Right cardiac atrium (tissue), 5 donors: ENCODE results near the gene DLX6. TPM values are rescaled to one million over a fixed set of nuclear protein-coding genes. Genes with fewer than 3 reads are reported as not detected.
A peak's percentile ranks its signal among the peaks of the same experiment; 100 is the strongest.

Experiments used
- ATAC-seq, 2 donors: fragments of 200-7000 bp; cut with Tn5 transposase; one replicate each; pipeline versions ENCODE4 v1.8.0 to v1.9.1; 2020; ENCODE audit warnings: moderate library complexity in 2 of 2, mild to moderate bottlenecking in 1 of 2
- DNase-seq, 3 donors: peaks; one replicate each; pipeline ENCODE4 v3.0.0-alpha.2; 2020
- H3K27ac ChIP-seq: one replicate; pipeline ENCODE4 v1.5.1; 2013; ENCODE audit warnings: mild to moderate bottlenecking, low read length, control low read depth, moderate library complexity
- H3K27me3 ChIP-seq: one replicate; pipeline ENCODE4 v1.6.1; 2013; ENCODE audit not compliant: control insufficient read depth, insufficient read depth
- H3K4me1 ChIP-seq: one replicate; pipeline ENCODE4 v1.6.1; 2013; ENCODE audit warnings: low read length; ENCODE audit not compliant: control insufficient read depth, insufficient read depth
- H3K4me3 ChIP-seq: one replicate; pipeline ENCODE4 v1.5.1; 2013; ENCODE audit warnings: low read length, control low read depth
- H3K9me3 ChIP-seq: one replicate; pipeline ENCODE4 v1.6.1; 2013; ENCODE audit warnings: low read length; ENCODE audit not compliant: control insufficient read depth
- WGBS: extraction: QIAGEN DNeasy Blood & Tissue Kit; methylation state at CpG from one replicate; pipeline ENCODE4 v1.1.7; 2013; 5-methylcytosine and 5-hydroxymethylcytosine counted together
- intact Hi-C, 4 donors: fragments of 100-400 bp; cut with DNase I; formaldehyde crosslinking; loops; one replicate each; pipeline versions ENCODE4 v1.11.0 to v1.14.0; 2022 to 2023
- polyA plus RNA-seq: library from polyadenylated mRNA; stranded (reverse); fragments of 200-250 nt; gene quantifications from one replicate; pipeline ENCODE4 v1.2.3, GENCODE V29; 2013
- total RNA-seq, 4 donors: library from RNA; stranded (reverse); fragmentation: NEBNext Ultra II Directional; extraction: Animal tissue kit (Norgen Biotek cat#: 25700); gene quantifications; one replicate each; pipeline ENCODE4 v1.2.1, GENCODE V29; 2021
- donor health status: healthy with polysubstance abuse.
- donor health status: DM: no; HTN: yes; CAD: no.
- donor health status: DM: no; HTN: no; CAD: no.
- donor health status: DM: no; HTN: yes; CAD: no; lungs with severe emphysema.
- donor health status: DM: yes; HTN: yes; CAD: no.

DLX6 gene
- total and polyA plus RNA-seq, 5 donors = not detected

DNA sequence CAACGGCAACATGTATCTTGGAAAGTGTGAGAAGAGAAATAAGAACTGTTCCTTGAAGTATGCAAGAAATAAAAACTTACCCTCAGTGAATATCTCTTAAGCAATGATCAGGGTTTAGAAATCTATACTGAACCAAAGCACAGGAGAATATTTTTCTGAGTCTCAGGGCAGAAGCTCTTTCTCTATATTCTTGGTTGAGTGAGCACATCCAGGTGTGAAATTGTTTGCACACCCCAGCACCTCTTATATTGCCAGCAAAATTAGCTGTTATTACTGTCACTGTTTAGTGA lies 8.4 kb downstream of the DLX6 start:
- intact Hi-C loops = no loop called here

DNA sequence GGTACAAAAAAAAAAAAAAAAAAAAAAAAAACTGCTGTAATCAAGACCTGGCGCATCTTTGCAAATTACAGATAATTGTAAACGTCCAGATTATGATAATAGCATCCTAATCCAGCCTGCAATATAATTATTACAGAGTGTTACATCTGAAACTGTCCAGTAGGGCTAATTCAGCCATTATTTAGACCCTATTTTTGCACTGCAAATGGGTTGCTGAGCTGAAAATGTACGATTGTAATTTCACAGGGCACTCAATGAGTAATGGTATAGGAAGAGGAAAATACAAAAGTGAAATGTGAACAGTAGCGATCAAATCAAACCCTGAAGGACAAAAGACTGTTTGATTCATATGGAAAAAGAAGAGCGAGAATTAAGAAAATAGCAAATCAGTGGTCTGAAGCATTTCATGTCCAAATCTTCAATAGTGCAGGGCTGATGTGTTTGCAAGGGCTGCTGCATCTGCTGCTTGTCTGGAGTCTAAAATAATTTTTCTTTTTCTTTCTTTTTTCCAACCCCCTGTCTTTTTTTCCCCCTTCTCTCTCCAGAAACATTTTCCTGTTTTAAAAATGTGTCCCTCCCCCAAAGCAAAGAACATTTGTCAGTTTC lies 8.9 kb downstream of the DLX6 start:
- Histone ChIP-seq H3K27ac (no peak overlapping the region), H3K4me1 (peaks cover 2% of the 10 kb centered on the region), H3K9me3 (peaks cover 2% of the 10 kb centered on the region), H3K27me3 (peaks cover 8% of the 10 kb centered on the region), H3K4me3 (no peak overlapping the region)
- DNase-seq = no peak
- intact Hi-C loops = no loop called here
- 11% methylated on average over 5 of the region's 5 CpGs for WGBS
- ATAC-seq = no peak

More for the DNA sequence above, 8.4 kb downstream of the DLX6 start:
- Histone ChIP-seq H3K4me1 (peaks cover 2% of the 10 kb centered on the region), H3K27ac (no peak overlapping the region), H3K4me3 (no peak overlapping the region), H3K27me3 (peaks cover 11% of the 10 kb centered on the region), H3K9me3 (peaks cover 1% of the 10 kb centered on the region)
- WGBS = 17% methylated on average over 1 of the region's 1 CpG
- ATAC-seq (no peak), DNase-seq (no peak)

DNA sequence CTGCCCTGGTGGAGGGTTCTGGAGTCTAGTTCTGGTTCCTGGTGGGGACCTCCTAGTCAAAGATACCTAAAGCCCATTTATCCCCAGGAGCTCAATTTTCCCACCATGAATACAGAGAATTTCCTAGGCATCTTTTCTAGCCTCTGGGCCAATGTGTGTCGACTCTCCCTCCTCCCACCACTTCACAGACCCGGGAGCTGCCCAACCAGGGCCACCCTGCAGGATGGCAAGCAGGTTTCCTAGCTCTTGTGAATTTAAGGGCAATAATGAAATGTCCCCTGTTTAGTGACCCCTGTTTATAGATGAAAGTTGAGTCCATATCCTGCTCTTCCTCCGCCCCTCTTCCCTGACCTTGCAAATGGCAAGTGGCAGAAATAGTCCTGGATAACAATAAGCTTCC lies 9.9 kb downstream of the DLX6 start:
- intact Hi-C loops = no loop called here
- no peak for ATAC-seq
- H3K27ac ChIP-seq = no peak overlapping the region
- H3K9me3 ChIP-seq = peaks cover 3% of the 10 kb centered on the region
- H3K4me1 ChIP-seq = peaks cover 2% of the 10 kb centered on the region
- DNase-seq = no peak
- peaks cover 8% of the 10 kb centered on the region for H3K27me3 ChIP-seq
- 10% methylated on average over 3 of the region's 3 CpGs for WGBS
- H3K4me3 ChIP-seq = no peak overlapping the region

DNA sequence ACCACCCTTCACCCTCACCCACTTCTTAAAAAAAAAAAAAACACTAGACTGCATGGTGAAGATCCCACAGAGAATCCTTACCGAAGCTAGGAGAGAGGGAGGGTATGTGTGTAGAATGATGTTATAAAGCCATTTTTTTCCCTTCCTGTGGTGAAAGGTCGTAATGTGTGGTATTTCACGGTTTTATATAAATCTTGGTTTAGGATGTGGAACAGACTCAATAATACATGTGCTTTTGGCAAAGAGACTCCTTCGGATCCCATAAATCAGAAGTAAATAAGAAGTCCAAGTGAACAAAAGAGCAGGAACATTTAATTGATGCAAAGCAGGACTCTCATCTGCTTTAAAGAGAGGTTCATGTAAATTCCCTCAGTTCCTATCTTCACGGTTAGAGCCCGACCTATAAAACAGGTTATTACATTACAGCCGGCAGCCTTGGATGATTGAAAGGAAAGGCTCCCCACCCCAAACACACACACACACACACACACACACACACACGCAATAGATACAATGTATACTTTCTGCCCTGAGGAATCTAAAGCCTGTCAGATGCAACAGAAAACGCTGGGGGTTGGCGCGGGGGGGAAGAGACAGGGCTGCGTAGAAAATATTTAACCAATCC lies 10.5 kb downstream of the DLX6 start:
- Histone ChIP-seq H3K27me3 (peaks cover 8% of the 10 kb centered on the region), H3K4me3 (no peak overlapping the region), H3K27ac (no peak overlapping the region), H3K9me3 (peaks cover 3% of the 10 kb centered on the region), H3K4me1 (peaks cover 2% of the 10 kb centered on the region)
- DNase-seq (no peak), ATAC-seq (no peak)
- WGBS = 4% methylated on average over 12 of the region's 12 CpGs
- intact Hi-C loops = no loop called here

DNA sequence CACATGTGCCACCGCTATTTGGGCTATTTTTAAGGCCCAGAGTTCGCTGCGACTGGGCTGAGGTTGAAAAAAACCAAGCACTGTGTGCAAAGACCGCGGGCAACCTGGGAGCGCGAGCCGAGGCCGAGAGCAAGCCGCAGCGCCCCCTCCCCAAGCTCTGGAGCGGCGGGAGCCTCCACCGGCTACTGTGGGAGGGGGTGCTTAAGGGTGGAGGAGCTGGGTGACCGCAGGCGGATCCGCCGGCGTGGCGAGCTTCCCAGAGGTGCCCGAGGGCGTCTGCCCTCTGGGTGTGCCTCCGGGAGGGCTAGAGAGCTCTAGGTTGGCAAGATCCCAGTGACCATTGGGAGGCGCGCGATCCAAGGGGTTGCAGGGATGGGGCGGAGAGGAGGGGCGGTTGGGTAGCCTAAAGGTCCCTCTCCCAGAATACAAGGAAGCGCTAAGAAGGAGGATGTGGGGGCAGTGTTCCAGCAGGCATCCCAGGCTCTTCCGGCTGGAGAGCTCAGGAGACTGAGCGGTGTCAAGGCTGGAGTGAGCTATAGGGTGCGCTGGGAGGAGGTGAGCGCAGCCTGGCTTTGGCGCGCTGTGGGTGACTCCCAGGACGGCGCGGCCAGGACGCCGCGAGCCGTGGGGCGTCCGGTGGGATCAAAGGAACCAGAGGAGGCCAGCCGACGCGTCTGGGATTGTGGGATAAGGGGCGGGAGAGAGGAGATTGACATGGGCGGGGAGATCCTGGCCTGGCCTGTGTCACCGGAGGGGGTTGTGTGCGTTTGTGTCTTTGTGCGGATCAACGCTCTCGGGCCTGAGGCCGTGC lies 11.2 kb downstream of the DLX6 start:
- 2% methylated on average over 55 of the region's 55 CpGs for WGBS
- no peak overlapping the region for H3K4me3 ChIP-seq
- intact Hi-C loops = no loop called here
- ATAC-seq (peak; percentile 43 to 48), DNase-seq (no peak)
- H3K27me3 ChIP-seq = peaks cover 8% of the 10 kb centered on the region
- H3K4me1 ChIP-seq = peaks cover 5% of the 10 kb centered on the region
- H3K9me3 ChIP-seq = peaks cover 3% of the 10 kb centered on the region
- no peak overlapping the region for H3K27ac ChIP-seq

DNA sequence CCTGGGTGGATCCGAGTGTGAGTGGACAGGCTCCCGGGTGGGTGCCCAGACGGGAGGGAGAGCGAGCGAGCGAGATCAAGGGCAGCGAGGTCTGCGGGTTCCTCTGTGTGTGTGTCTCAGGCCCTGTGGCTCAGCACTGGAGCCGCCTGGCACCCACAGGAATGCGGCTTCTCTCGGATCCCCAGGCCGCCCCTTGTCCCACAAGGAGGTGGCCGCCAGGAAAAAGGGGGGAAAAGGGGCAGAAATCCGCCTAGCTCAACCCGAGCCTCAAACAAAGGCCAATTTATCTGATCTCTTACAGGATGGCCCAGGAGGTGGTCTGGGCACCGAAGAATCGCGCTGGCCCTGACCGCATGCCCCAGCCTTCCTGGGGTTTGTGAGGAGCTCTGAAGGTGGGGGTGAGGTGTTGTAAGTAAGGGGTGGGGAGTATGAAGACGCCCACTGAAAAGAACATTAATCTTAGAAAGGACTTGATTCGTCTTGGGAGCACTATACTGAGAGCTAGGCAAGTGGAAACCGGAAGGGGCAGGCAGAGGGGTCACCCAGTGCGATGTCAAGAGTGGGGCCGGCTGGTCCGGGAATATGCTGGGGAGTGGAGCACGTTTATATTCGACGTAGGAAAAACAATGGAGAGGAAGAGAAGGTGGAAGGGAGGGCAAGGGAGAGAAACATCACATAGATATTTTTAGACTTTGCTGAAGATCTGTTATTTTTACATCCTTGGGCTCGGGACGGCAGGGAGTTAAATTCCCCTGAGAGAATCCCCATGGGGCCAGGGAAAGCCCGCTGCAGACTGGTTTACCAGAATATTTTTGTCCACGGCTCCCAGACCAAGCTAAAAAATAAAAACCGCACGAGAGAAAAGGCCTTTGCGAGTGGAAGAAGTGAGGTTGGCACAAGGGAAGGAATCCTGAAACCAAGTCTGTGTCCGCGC lies 12.1 kb downstream of the DLX6 start:
- ATAC-seq (no peak), DNase-seq (no peak)
- WGBS = 6% methylated on average over 37 of the region's 37 CpGs
- intact Hi-C loops = no loop called here
- peaks cover 5% of the 10 kb centered on the region for H3K4me1 ChIP-seq
- no peak overlapping the region for H3K4me3 ChIP-seq
- peaks cover 3% of the 10 kb centered on the region for H3K9me3 ChIP-seq
- H3K27ac ChIP-seq = no peak overlapping the region
- H3K27me3 ChIP-seq = peaks cover 8% of the 10 kb centered on the region

DNA sequence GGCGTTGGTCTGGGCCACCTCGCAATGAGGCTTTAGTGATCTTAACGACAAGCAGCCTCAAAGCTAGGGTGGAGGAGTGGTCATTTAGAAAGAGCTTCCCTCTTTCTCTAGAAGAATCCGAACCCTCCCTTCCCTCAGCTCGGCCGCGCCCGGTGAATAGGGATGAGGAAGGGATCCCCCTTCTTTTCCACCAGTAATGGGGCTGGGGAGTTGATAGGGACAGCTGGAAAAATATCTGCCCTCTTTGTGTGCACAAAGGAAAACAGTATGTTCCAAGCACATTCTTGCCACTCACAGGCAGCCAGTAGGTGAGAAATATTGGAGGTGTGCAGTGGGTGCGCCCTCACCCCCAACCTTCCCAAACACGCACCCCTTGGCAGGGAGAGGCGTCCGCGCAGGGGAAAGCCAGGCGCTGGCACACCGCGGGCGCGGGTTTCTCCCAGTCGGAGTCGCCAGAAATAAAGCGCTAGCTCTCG lies 12.8 kb downstream of the DLX6 start:
- intact Hi-C loops = no loop called here
- H3K4me3 ChIP-seq = no peak overlapping the region
- no peak for ATAC-seq
- H3K9me3 ChIP-seq = peaks cover 3% of the 10 kb centered on the region
- peaks cover 5% of the 10 kb centered on the region for H3K4me1 ChIP-seq
- WGBS = 6% methylated on average over 22 of the region's 22 CpGs
- no peak for DNase-seq
- no peak overlapping the region for H3K27ac ChIP-seq
- H3K27me3 ChIP-seq = peaks cover 4% of the 10 kb centered on the region

DNA sequence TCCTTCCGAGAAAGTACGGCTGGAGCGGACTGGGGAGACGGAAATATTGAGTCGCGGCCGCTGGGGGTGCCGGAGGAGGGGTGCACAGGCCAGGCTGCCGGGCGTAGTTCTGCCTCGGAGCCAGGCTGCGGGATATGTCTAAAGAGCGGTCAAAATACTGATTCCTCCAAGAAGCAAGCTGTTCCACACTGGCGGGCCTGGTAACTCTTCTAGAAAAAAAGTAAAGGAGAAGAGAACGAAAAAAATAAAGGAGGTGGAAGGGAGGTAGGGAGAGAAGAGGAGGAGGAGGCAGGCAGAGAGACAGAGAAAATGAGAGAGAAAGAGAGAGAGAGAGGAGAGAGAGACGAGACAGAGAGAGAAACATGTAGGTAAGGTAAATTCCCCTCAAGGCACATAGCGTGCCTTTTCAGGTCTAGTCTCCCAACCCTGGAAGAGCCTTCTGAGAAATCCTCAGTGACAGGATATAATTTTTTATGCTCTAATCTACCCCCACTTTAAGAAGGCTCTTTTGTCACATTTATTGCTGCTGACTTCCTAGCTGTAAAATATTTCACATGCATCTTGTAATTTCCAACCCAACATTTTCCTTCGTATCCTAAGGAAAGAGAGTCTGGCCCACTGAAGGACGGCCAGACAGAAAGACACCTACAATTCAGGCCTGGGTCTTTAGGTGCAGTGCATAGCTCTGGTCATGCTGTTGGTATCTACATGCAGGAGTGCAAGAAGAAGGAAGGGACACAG lies 13.6 kb downstream of the DLX6 start:
- peaks cover 4% of the 10 kb centered on the region for H3K27me3 ChIP-seq
- no peak overlapping the region for H3K4me3 ChIP-seq
- H3K27ac ChIP-seq = no peak overlapping the region
- H3K9me3 ChIP-seq = peaks cover 2% of the 10 kb centered on the region
- H3K4me1 ChIP-seq = peaks cover 5% of the 10 kb centered on the region
- ATAC-seq = no peak
- DNase-seq = no peak
- WGBS = 12% methylated on average over 19 of the region's 19 CpGs
- intact Hi-C loops = no loop called here

DNA sequence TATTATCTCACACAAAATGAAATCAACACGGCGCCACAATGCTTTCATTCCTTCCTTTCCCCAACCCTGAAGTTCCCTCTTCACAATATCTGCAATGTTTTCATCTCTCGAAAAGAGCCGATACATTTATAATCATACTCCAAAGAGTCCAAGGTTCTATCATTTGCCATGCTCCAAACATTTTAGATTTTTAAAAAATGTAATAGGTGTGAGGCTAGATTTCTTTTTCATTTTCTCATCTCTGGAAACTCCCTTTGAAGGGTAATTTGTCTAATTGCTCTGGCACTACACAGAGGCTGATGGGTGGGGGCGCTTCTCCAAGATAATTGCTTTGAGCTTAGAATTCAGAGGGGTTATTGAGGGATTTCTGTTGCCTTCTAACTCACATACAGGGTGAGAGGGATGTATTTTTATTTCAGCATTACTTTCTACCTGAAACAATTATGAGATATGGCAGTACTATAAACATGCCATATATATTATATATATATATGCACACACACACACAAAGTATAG lies 14.4 kb downstream of the DLX6 start:
- 15% methylated on average over 5 of the region's 5 CpGs for WGBS
- Histone ChIP-seq H3K4me3 (no peak overlapping the region), H3K4me1 (peaks cover 8% of the 10 kb centered on the region), H3K9me3 (peaks cover 2% of the 10 kb centered on the region), H3K27ac (no peak overlapping the region), H3K27me3 (no peaks in the 10 kb centered on the region)
- DNase-seq (no peak), ATAC-seq (no peak)
- intact Hi-C loops = loop anchor here (10.0 kb wide), 3 partner anchors 605 to 1105 kb away; no protein-coding TSS in a partner anchor

DNA sequence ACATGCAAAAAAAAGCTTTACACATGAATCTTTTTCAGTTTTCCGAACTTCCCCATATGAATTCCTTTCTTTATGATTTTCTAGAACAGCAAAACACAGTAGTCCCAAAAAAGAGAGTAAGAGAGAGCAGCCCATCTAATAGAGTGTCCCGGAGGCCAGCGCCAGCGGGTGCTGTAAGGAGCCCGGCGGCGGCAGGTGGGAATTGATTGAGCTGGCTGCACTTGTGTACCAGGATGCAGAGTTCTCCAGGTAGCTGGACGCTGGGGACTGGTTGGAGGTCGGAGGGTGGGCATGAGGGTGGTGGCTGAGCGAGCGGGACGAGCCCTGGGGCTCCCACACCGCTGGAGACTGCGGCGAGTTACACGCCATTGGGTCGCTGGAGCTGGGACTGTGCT lies 15.2 kb downstream of the DLX6 start:
- no peak for DNase-seq
- Histone ChIP-seq H3K27me3 (no peaks in the 10 kb centered on the region), H3K9me3 (peaks cover 2% of the 10 kb centered on the region), H3K27ac (no peak overlapping the region), H3K4me1 (peaks cover 8% of the 10 kb centered on the region), H3K4me3 (no peak overlapping the region)
- intact Hi-C loops = loop anchor here (10.0 kb wide), 3 partner anchors 606 to 1106 kb away; no protein-coding TSS in a partner anchor
- ATAC-seq = no peak
- 15% methylated on average over 17 of the region's 17 CpGs for WGBS
